ENCODE data around the gene PEX10.

GRCh38 chr1:2354511-2355372 lies 57.6 kb downstream of the PEX10 start:
- TF ChIP-seq TCF12 (IDR thresholded peaks at IDR 0.05; ENCODE audit: low read depth) (no peak), TAF1 (IDR thresholded peaks at IDR 0.05; ENCODE audit: low read depth) (no peak), CEBPB (IDR thresholded peaks at IDR 0.05) (no peak), YY1 (IDR thresholded peaks at IDR 0.05; ENCODE audit: low read depth) (no peak), FOXM1 (IDR thresholded peaks at IDR 0.05; ENCODE audit: borderline replicate concordance, low read depth) (no peak)

All from Ishikawa (cell line).